GM12878 (cell line): ENCODE data around the gene GP2. TPM values are rescaled to one million over a fixed set of nuclear protein-coding genes. Genes with fewer than 3 reads are reported as not detected.

ENCODE experiments used
- CHD4 ChIP-seq: fragments of 200-600 bp; sonication (generic); IDR thresholded peaks from 2 replicates; pipeline ENCODE4 v1.6.1; 2016; ENCODE audit warnings: mild to moderate bottlenecking
- GABPA ChIP-seq: IDR thresholded peaks from 2 replicates; pipeline ENCODE4 v1.6.1; 2014; ENCODE audit warnings: antibody characterized with exemption, low read depth, mild to moderate bottlenecking, inconsistent platforms
- LARP7 ChIP-seq: fragments of 450-650 bp; IDR thresholded peaks from 2 replicates; pipeline ENCODE4 v1.6.1; 2017; ENCODE audit warnings: mild to moderate bottlenecking
- NR2F1 ChIP-seq: fragments of 450-650 bp; conservative IDR thresholded peaks from 2 replicates; pipeline ENCODE4 v1.6.1; 2017; ENCODE audit warnings: mild to moderate bottlenecking
- RFX5 ChIP-seq: IDR thresholded peaks from 2 replicates; pipeline ENCODE4 v1.6.1; 2011; ENCODE audit warnings: low read depth, low read length, improper control_type of control experiment
- SP1 ChIP-seq: IDR thresholded peaks from one replicate; pipeline ENCODE4 v1.6.1; 2011; ENCODE audit warnings: low read depth, low read length
- SREBF2 ChIP-seq: IDR thresholded peaks from 2 replicates; pipeline ENCODE4 v1.6.1; 2012; ENCODE audit warnings: mild to moderate bottlenecking, low read length
- ZSCAN29 ChIP-seq: fragments of 450-650 bp; IDR thresholded peaks from 2 replicates; pipeline ENCODE4 v1.6.1; 2017; ENCODE audit warnings: mild to moderate bottlenecking, moderate library complexity
- polyA plus RNA-seq, 11 experiments: library from polyadenylated mRNA; depleted of rRNA in 4 of 11; unstranded in 6 of 11; stranded (reverse) in 5 of 11; fragments of >200 nt; fragmentation: Nextera tagmentation in 4 of 11; fragmentation: Illumina TruSeq in 1 of 11; extraction: Ambion mirVana in 4 of 11; extraction: Trizol in 1 of 11; gene quantifications; 1 replicate in 1 of 11; 2 replicates in 10 of 11; pipeline versions ENCODE4 v1.2.1 to v1.2.3, GENCODE V29; 2011 to 2016; ENCODE audit warnings: inconsistent platforms in 2 of 11, missing spikeins in 2 of 11, low read depth in 1 of 11
- total RNA-seq, 4 experiments: library from RNA; depleted of rRNA in 3 of 4; stranded (reverse); fragments of >200 nt in 3 of 4; fragmentation: Illumina TruSeq in 1 of 4; extraction: Trizol in 1 of 4; gene quantifications; 2 replicates each; pipeline versions ENCODE4 v1.2.1 to v1.2.3, GENCODE V29; 2013 to 2021
- TF ChIP-seq, protein P1 (sequence below): IDR thresholded peaks from 2 replicates; pipeline ENCODE4 v1.6.1; 2011; ENCODE audit warnings: borderline replicate concordance, low read depth, mild to moderate bottlenecking, moderate library complexity, low read length; ENCODE audit not compliant: insufficient read depth, poor library complexity, severe bottlenecking
- TF ChIP-seq, protein P2 (sequence below): fragments of 450-650 bp; IDR thresholded peaks from 2 replicates; pipeline ENCODE4 v1.6.1; 2016; ENCODE audit warnings: mild to moderate bottlenecking, moderate library complexity, borderline replicate concordance

Gene GP2
- total and polyA plus RNA-seq, 10 of the 15 experiments (the other 5 are each of a cell fraction or from before 2014, with no cell fraction given): 6.9 TPM; not detected in 9

DNA sequence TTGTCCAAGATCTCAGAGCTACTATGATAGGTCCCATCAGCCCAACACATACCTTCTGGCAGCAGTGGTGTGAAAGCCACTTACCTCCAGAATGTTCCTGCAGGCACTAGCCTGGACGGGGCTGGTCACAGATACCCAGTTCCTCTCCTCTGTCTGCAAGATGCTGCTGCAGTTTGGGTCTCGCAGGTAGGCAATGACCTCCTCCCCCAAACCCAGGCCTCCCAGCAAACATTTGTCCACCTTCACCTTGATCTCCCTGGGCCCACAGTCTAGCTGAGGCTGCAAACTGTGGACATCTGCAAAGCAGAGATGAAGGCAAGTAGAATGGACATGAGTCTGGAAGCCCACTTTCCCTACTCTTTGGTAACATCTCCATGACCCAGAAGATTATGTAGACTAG lies 7.1 kb downstream of the GP2 start (continued):
- TF ChIP-seq, protein P1, sequence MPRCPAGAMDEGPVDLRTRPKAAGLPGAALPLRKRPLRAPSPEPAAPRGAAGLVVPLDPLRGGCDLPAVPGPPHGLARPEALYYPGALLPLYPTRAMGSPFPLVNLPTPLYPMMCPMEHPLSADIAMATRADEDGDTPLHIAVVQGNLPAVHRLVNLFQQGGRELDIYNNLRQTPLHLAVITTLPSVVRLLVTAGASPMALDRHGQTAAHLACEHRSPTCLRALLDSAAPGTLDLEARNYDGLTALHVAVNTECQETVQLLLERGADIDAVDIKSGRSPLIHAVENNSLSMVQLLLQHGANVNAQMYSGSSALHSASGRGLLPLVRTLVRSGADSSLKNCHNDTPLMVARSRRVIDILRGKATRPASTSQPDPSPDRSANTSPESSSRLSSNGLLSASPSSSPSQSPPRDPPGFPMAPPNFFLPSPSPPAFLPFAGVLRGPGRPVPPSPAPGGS: no peak
- TF ChIP-seq CHD4 (no peak), LARP7 (no peak), RFX5 (no peak), NR2F1 (no peak), GABPA (no peak), SP1 (no peak), ZSCAN29 (no peak), SREBF2 (no peak)
- TF ChIP-seq, protein P2, sequence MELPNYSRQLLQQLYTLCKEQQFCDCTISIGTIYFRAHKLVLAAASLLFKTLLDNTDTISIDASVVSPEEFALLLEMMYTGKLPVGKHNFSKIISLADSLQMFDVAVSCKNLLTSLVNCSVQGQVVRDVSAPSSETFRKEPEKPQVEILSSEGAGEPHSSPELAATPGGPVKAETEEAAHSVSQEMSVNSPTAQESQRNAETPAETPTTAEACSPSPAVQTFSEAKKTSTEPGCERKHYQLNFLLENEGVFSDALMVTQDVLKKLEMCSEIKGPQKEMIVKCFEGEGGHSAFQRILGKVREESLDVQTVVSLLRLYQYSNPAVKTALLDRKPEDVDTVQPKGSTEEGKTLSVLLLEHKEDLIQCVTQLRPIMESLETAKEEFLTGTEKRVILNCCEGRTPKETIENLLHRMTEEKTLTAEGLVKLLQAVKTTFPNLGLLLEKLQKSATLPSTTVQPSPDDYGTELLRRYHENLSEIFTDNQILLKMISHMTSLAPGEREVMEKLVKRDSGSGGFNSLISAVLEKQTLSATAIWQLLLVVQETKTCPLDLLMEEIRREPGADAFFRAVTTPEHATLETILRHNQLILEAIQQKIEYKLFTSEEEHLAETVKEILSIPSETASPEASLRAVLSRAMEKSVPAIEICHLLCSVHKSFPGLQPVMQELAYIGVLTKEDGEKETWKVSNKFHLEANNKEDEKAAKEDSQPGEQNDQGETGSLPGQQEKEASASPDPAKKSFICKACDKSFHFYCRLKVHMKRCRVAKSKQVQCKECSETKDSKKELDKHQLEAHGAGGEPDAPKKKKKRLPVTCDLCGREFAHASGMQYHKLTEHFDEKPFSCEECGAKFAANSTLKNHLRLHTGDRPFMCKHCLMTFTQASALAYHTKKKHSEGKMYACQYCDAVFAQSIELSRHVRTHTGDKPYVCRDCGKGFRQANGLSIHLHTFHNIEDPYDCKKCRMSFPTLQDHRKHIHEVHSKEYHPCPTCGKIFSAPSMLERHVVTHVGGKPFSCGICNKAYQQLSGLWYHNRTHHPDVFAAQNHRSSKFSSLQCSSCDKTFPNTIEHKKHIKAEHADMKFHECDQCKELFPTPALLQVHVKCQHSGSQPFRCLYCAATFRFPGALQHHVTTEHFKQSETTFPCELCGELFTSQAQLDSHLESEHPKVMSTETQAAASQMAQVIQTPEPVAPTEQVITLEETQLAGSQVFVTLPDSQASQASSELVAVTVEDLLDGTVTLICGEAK: no peak
